Amniotic stem cell (primary cell): ENCODE measurements around the gene MYOD1.

Experiments used
- DNase-seq: peaks from one replicate; lab custom pipeline; 2025; lab: John Stamatoyannopoulos, UW

MYOD1 gene

GRCh38 chr11:17771415-17771814 lies 52.0 kb downstream of the MYOD1 start:
- DNase-seq = no peak
